GM13977 (cell line): Measurements from ENCODE around the gene BRINP1.

Experiments
- DNase-seq: peaks from one replicate; pipeline ENCODE4 v3.0.0; 2012; ENCODE audit warnings: low spot score
- in situ Hi-C: fragments of 300-500 bp; cut with MboI; formaldehyde crosslinking; loops from one replicate; pipeline ENCODE4 v1.12.0; 2022; ENCODE audit warnings: low sequenced_read_pairs, low pct_unique_long_range_greater_than_20kb, mixed read lengths, inconsistent platforms; ENCODE audit not compliant: unreplicated experiment
- TF ChIP-seq, protein P1 (sequence below): IDR thresholded peaks from 2 replicates; pipeline ENCODE4 v1.5.1; 2012; ENCODE audit warnings: mild to moderate bottlenecking, control low read depth; ENCODE audit not compliant: insufficient read depth; ENCODE audit errors: extremely low read depth, missing control alignments

Gene BRINP1

DNA sequence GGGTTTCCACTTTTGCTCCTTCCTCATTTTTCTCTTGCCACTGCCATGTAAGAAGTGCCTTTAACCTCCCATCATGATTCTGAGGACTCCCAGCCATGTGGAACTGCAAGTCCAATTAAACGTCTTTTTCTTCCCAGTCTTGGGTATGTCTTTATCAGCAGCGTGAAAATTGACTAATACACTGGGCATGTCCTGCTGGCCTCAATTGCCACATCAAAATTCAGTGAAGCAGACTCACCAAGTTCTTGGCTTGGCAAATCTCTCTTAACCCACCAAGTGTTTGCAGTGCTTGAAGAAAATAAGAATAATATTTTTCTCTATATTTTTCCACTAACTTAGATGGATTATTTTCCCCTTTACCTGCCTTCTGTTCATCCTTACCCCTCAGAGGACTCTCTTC is 212.0 kb downstream of the BRINP1 start:
- TF ChIP-seq, protein P1, sequence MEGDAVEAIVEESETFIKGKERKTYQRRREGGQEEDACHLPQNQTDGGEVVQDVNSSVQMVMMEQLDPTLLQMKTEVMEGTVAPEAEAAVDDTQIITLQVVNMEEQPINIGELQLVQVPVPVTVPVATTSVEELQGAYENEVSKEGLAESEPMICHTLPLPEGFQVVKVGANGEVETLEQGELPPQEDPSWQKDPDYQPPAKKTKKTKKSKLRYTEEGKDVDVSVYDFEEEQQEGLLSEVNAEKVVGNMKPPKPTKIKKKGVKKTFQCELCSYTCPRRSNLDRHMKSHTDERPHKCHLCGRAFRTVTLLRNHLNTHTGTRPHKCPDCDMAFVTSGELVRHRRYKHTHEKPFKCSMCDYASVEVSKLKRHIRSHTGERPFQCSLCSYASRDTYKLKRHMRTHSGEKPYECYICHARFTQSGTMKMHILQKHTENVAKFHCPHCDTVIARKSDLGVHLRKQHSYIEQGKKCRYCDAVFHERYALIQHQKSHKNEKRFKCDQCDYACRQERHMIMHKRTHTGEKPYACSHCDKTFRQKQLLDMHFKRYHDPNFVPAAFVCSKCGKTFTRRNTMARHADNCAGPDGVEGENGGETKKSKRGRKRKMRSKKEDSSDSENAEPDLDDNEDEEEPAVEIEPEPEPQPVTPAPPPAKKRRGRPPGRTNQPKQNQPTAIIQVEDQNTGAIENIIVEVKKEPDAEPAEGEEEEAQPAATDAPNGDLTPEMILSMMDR = no peak
- no peak for DNase-seq
- in situ Hi-C loops = no loop called here

DNA sequence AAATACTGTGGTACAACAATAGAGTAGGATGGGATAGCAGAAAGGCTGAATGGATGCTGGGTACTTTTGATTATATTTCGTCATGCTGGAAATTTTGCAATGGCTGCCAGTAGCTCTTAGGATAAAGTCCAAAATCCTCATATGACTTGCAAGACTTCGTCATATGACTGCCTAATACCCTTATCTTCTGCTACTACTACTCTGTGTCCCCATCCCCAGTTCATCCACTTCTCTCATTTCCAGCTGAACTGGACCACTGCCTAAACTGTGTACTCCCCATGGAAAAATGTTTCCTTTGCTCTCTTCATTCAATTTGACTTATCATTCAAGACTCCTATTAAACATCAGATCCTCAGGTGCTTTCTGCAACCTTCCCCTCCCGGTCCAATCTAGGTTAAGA is 212.9 kb downstream of the BRINP1 start:
- no peak for DNase-seq
- TF ChIP-seq, protein P1 = no peak
- in situ Hi-C loops = no loop called here

DNA sequence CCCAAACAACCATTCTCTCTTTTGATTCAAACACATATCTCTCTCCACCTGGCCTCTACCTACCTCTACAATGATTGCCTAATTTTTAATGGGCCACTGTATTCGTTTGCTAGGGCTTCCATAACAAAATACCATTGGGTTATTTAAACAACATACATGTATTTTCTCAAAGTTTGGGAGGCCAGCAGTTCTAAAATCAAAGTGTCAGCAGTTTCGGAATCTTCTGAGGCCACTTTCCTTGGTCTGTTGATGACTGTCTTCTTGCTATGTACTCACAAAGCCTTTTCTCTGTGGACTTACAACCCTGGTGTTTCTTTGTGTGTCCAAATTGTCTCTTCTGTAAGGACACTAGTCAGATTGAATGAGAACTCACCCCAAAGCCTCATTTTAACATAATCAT is 214.7 kb downstream of the BRINP1 start:
- in situ Hi-C loops = no loop called here
- TF ChIP-seq, protein P1 = no peak
- DNase-seq = no peak

DNA sequence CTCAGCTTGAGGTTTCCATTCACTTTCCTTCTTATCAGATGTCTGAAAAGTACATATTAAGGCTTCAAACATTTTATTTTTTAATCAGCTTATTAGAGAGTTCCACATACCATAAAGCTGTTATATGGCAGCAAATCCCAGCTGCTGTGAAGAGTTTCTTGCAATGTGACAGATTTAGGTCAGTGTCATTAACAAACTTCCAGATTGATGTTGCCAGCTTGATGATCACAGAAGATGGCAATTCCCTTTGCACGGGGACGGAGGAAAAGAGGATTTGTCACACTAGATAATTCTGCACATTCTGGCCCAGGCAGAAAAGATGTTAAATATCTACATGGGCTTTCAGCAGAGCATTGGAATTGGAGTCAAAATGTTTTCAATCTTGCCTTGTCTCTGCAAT is 215.8 kb downstream of the BRINP1 start:
- in situ Hi-C loops = no loop called here
- DNase-seq = no peak
- TF ChIP-seq, protein P1 = no peak

DNA sequence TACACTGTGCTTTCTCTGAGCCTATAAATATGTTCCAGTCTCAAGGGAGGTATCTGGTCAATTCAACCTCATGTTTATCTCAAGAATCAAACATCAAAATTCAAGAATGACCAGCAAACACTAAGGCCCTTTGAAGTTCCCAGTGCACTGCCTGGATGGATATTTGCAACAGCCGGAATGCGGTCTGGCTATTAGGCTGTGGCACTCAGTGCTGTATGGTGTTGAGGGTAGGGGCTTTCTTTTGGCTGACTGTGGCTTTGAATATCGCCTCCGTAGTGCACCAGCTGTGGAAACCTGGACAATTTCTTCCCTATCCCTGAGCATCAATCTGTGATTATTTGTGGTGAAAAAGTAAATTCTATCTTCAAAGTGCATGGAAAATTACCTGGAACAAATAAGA is 220.4 kb downstream of the BRINP1 start:
- TF ChIP-seq, protein P1 = no peak
- in situ Hi-C loops = no loop called here
- DNase-seq = no peak

DNA sequence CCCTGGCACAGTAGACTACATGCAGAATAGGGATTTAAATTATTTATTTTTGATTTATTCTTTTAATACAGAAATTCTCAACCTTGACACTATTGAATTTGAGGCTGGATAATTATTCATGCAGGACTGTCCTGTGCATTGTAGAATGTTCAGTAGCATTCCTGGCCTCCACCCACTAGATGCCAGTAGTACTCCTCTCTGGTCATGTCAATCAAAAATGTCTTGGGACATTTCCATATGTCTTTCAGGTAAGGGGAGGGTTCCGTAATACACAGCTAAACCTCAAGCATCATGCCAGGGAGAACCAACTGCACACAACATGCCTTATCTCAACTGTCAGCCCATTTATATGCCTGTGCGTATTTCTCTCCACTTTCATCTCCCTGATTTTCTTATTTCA is 231.8 kb downstream of the BRINP1 start:
- DNase-seq = no peak
- in situ Hi-C loops = no loop called here
- TF ChIP-seq, protein P1 = no peak

DNA sequence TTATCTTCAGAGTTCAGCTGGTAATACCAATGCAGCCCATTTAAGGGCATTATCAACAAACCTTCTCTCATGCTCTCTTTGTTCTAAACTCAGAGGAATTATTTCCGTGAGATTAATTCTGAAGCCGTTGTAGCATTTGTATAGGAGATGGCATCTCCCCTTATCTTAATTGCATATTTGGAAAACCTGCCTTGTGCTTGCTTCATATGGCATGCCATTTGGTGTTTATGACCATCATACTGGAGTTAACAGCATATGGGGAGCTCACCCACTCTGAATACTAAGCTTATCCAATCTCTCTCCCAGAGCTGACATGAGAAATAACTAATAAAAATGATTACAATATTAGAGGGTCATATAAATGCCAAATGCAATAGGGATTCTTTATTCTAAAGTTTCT is 243.2 kb downstream of the BRINP1 start:
- TF ChIP-seq, protein P1 = no peak
- no peak for DNase-seq
- in situ Hi-C loops = no loop called here
